Stimulated activated CD8-positive, alpha-beta memory T cell treated with anti-CD3 and anti-CD28 coated beads, Interleukin-12 subunit alpha, Interleukin-12 subunit beta, amount 100 ng/mL, for 4 hours (primary cell): ENCODE results near the gene TGFA.

ENCODE experiments used
- DNase-seq: peaks from one replicate; pipeline ENCODE4 v3.0.0-alpha.2; 2020; ENCODE audit warnings: low read depth

TGFA gene

DNA sequence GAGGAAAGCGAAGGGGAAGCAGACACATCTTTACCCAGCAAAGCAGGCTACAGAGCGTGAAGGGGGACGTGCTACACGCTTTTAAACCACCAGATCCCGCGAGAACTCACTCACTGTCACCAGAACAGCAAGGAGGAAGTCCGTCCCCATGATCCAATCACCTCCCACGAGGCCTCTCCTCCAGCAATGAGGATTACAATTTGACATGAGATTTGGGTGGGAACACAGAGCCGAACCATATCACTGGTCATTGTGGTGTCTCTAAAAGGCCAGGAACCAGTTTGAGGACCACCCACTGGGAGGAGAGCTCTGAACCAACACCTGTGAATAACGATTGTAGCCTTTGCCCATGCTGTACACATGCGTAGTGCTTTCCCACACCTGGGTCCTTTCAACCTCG lies 135.1 kb downstream of the TGFA start:
- DNase-seq, result no peak

DNA sequence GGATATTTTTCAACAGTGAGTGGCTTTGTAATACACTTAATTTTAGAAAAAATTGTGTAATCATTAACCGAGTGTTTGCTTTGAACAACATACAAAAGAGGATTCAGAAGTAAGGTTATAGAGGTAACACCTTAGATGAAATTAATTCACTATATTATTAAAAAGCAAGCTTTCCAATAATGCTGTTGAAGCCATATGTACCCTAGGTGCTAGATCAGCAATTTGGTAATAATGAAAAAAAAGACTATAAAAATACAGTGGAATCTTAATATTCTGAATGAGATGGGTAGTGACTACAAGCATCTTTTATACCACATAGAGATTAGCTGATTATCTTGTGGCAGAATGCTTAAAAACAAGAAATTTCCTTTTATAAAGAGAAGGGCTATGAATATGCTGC lies 136.6 kb downstream of the TGFA start:
- DNase-seq, result no peak

DNA sequence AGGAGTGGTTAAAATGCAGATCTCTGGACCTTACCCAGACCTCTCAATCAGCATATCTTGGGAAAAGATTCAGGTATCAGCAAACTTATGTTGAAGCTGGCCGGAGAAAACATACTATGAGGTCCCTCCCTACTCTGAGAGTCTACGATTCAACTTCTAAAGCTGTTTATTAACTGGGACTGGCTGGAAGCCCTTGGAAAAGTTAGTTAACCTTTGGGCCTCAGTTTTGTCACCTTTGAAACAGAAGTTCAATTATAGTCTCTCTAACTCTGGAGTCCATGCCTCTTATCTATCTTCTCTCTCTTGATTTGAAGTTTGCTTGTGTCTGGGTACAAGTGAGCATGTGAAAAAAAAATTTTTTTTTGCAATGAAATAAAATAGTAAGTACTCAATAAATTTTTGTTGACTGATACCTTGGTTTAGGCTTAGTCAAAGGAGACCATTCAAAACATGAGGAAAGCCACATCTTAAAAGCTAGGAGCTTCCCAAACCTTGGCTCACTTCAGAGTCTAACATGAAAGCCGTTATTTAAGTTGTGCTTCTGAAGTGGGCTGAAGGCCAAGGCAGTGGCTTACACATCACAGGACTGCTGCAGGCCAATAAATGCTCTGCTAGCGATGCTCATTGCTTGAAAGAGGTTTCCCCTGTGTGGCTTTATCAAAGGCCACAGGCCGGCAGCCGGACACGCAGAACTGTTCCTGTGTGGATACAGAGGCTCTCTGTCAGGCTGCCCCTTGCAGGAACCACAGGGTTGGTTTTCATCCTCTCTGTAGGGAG lies 141.1 kb downstream of the TGFA start:
- DNase-seq, result no peak

DNA sequence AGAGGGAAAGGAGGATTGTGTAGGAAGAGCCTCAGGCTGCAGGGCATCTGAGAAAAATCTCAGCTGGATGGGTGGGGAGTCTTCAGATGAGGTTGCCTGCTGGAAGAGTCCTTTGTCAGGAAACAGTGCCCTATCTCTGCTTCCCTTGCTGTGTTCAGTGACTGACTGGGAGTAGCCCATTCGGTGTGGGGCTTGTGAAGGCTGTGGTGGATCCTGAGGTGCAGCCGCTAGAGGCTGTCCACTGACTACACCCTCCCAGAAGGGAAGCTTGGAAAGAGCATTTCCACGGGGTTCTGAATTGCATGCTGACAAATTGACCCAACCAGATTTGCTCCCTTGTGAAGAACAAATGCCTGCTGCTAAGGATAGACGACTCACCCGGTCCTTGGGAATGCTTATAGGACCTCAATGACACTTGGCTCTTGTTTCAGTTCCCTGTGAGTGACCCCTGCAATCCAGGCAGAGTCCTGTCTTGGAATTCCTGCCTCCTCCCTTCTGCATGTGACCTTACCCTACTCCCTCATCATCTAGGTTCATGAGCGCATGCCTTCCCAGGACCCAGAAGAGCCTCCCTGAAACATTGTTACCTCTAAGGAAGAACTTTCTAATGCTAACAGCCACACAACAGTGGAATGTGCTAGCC lies 142.0 kb downstream of the TGFA start:
- DNase-seq, result no peak

DNA sequence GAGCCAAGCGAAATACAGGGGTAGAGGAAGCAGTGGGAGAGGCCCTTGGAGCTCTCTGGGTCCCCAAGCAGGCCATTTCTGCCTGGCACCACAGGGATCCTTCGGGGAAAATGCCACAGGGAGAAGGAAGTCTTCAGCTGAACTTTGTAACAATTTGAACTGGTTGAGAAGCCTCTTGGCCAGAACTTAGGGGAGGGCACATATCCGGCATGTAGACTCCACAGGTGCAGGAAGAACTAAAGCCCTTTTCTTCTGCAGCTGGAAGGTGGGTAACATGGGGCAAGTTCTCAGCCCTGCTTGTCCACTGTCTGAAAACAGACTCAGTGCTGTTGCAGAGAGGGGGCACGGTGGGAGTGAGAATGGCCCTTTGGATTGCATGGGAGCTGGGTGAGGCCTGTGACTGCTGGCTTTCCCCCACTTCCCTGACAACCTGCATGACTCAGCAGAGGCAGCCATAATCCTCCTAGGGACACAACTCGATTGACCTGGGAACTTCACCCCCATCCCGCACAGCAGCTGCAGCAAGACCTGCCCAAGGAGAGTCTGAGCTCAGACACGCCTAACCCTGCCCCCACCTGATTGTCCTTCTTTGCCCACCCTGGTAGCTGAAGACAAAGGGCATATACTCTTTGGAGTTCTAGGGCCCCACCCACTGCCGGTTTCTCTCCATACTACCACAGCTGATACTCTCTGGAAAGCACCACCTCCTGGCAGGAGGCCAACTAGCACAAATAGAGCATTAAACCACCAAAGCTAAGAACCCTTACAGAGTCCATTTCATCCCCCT lies 150.2 kb downstream of the TGFA start:
- DNase-seq, result no peak

DNA sequence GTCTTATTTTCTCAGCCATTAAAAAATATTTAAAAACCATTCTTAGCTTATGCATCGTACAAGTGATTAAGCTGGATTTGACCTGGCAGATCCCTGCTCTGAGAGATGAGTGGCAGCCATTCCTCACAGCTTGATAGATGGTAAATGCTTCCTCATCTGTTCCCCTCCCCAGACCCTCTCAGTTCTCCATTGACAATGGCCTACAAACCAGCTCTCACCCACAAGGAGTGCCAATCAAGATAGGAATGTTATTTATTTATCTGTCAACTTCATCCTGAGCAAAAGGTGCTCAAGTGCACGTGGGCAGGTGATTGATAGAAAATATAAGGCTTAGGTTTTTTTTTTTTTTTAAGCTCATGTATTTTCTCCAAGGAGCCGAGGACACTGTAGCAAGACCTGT lies 153.1 kb downstream of the TGFA start:
- no peak for DNase-seq

DNA sequence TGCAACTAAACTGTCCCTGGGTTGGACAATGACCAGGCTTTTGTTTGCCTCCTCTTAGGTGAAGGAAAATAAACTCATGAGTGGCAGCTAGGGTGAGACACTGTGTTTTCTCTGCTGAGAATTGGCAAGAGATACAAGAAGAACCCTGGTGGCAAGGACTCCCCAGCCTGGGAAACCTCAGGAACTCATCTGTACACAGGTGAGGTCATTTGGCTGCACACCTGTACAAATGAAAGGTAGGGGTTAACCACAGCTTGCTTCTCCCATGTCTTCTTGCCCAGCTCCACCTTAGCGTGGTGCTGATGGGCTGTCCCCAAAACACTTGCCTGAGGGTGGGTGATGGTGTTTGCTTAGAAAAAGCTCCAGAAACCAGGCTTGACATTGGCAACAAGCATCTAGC lies 154.6 kb downstream of the TGFA start:
- no peak for DNase-seq
